ENCODE results near the gene CEP192.

CEP192 gene

DNA sequence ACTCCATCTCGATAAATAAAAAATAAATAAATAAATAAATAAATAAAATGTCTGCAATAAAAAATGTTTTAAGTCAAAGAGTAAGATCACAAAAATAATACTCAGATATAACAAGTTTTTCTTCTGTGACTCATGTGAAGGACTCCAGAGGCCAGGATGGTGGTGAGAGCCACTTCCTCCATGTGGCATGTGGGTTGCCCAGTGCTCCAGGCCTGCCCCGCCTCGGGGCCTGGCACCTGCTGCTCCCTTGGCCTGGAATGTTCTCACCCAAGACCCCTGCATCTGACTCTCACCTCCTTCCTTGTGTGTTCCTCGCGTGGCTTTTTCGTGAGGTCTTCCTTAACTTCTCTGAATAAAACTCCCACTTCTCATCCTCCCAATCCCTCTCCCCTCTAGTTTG is 150.0 kb downstream of the CEP192 start:
- TF ChIP-seq, protein P1, sequence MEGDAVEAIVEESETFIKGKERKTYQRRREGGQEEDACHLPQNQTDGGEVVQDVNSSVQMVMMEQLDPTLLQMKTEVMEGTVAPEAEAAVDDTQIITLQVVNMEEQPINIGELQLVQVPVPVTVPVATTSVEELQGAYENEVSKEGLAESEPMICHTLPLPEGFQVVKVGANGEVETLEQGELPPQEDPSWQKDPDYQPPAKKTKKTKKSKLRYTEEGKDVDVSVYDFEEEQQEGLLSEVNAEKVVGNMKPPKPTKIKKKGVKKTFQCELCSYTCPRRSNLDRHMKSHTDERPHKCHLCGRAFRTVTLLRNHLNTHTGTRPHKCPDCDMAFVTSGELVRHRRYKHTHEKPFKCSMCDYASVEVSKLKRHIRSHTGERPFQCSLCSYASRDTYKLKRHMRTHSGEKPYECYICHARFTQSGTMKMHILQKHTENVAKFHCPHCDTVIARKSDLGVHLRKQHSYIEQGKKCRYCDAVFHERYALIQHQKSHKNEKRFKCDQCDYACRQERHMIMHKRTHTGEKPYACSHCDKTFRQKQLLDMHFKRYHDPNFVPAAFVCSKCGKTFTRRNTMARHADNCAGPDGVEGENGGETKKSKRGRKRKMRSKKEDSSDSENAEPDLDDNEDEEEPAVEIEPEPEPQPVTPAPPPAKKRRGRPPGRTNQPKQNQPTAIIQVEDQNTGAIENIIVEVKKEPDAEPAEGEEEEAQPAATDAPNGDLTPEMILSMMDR (IDR thresholded peaks at IDR 0.05; ENCODE audit: extremely low read depth, missing control alignments) = no peak
- DNase-seq (ENCODE audit: low spot score) = no peak

DNA sequence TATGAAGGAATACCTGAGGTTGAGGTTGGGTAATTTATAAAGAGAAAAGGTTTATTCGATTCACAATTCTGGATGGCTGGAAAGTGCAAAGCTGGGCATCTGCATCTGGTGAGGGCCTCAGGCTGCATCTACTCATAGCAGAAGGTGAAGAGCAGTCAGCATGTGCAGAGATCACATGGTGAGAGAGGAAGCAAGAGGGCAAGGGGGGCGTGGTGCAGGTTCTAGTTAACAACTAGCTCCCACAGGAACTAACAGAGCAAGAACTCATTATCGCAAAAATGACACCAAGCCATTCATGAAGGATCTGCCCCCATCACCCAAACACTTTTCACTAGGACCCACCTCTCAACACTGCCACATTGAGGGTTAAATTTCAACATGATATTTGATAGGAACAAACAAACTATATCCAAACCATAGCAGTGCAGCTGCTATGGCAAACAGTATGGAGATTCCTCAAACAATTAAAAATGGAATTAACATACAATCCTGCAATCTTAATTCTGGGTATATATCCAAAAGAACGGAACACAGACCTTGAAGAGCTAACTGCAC is 154.6 kb downstream of the CEP192 start:
- no peak for DNase-seq (ENCODE audit: low spot score)
- TF ChIP-seq, protein P1 (IDR thresholded peaks at IDR 0.05; ENCODE audit: extremely low read depth, missing control alignments) = no peak

DNA sequence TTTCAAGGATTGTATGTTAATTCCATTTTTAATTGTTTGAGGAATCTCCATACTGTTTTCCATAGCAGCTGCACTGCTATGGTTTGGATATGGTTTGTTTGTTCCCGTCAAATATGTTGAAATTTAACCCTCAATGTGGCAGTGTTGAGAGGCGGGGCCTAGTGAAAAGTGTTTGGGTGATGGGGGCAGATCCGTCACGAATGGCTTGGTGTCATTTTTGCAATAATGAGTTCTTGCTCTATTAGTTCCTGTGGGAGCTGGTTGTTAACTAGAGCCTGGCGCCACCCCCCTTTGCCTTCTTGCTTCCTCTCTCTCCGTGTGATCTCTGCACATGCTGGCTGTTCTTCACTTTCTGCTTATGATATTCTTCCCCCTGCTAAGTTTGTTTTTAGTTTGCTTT is 156.0 kb downstream of the CEP192 start:
- DNase-seq (ENCODE audit: low spot score) = no peak
- TF ChIP-seq, protein P1 (IDR thresholded peaks at IDR 0.05; ENCODE audit: extremely low read depth, missing control alignments) = no peak

DNA sequence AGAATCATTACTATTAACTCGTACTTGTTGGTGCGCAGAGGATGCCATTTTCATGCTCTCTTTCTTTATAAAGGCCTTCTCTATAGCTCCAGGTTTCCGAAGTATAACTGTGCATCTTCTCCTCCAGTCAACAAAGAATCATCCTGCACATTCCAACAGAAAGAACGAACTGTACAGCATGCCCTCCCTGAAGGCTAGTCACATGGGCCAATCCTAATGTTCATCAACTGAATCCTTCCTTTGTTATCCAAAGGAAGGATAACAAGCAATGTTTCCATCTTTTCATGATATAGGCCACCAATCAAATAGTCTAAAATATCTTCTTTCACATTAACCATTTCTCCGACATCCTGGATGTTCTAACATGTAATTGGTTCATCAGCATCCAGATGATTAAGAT is 160.5 kb downstream of the CEP192 start:
- TF ChIP-seq, protein P1 (IDR thresholded peaks at IDR 0.05; ENCODE audit: extremely low read depth, missing control alignments) = no peak

DNA sequence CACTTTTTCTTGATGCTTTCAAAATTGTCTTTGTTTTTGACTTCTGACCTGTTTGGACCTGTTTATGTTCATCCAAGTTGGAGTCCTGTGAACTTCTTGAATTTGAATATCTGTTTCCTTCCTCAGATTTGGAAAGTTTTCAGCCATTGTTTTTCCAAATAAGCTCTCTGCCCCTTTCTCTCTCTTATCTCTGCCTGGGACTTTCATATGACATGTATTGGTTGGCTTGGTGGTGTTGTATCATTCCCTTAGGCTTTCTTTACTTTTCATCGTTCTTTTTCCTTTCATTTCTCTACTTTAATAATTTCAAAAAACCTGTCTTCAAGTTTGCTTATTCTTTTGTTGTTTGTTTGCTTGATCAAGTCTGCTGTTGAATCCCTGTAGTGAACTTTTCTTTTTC is 167.3 kb downstream of the CEP192 start:
- TF ChIP-seq, protein P1 (IDR thresholded peaks at IDR 0.05; ENCODE audit: extremely low read depth, missing control alignments) = no peak
- DNase-seq (ENCODE audit: low spot score) = no peak

More for the DNA sequence above, 160.5 kb downstream of the CEP192 start:
- no peak for DNase-seq (ENCODE audit: low spot score)

DNA sequence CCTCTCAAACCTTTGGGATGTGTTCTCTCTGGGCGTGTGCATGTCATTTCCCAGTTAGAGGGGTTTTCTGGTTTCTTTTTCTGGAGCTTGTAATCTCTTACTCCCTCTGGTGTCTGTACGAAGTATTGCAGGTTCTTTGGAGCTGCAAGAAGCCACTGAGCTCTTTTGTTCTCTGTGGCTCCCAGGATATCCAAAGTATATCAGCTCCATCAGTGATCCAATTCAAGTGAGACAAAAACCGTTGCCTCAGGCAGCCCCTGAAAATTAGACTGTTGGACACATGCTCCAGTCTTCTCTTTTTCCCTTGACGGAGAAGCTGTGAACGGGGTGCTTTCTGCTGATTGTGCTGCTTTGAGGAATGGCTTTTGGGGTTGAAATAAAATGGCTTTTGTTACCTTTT is 168.4 kb downstream of the CEP192 start:
- TF ChIP-seq, protein P1 (IDR thresholded peaks at IDR 0.05; ENCODE audit: extremely low read depth, missing control alignments) = peak; percentile 55
- DNase-seq (ENCODE audit: low spot score) = peak; percentile 77

DNA sequence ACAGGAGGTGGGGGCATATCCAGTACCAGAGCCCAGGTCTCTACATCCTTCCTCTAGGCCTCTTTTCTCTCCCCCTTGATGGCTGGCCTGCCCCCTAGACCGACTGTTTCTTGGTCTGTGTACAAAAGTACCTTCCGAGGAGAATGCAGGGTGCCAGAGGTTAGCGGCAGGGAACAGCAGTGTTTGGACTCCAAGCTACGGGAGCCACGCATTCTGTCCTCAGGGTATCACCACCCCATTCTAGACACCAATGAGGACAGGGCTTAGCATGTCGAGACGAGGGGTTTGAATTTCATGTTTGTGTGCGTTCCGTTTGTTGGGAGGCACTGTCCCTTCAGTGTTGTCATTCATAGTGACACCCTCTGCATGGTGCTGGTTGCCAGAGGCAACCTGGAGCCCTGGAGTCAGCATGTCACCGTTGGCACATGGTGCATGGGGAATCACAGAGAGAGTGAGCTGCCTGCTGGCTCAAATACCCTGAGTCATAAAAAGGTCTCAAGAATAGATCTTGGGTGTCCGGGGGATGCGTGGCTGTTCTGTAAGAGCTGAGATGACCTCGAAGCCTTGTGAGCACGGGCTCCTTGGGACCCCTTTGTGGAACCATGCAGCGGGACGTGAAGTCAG is 170.2 kb downstream of the CEP192 start:
- no peak for DNase-seq (ENCODE audit: low spot score)
- TF ChIP-seq, protein P1 (IDR thresholded peaks at IDR 0.05; ENCODE audit: extremely low read depth, missing control alignments) = no peak
